WERI-Rb-1 (cell line): ENCODE data around the gene NPL.

Experiments
- DNase-seq: peaks from one replicate; pipeline ENCODE4 v3.0.0-alpha.2; 2020
- H3K27ac ChIP-seq: fragments of 250-450 bp; sonication (Bioruptor Pico); 2 replicates; pipeline ENCODE4 v1.5.1; 2020; ENCODE audit warnings: mild to moderate bottlenecking, moderate library complexity
- H3K27me3 ChIP-seq: fragments of 250-450 bp; sonication (Bioruptor Pico); 2 replicates; pipeline ENCODE4 v1.5.1; 2021; ENCODE audit warnings: mild to moderate bottlenecking, low read depth, moderate library complexity; ENCODE audit not compliant: insufficient read depth, severe bottlenecking
- H3K36me3 ChIP-seq: fragments of 250-450 bp; sonication (Bioruptor Pico); 2 replicates; pipeline ENCODE4 v1.5.1; 2020; ENCODE audit warnings: mild to moderate bottlenecking, moderate library complexity
- H3K4me3 ChIP-seq: 2 replicates; pipeline ENCODE4 v1.5.1; 2011; ENCODE audit warnings: low read depth, mild to moderate bottlenecking, control low read depth, low read length
- H3K9me3 ChIP-seq: fragments of 250-450 bp; sonication (Bioruptor Pico); 2 replicates; pipeline ENCODE4 v1.5.1; 2021; ENCODE audit warnings: mild to moderate bottlenecking, moderate library complexity; ENCODE audit not compliant: severe bottlenecking
- CTCF ChIP-seq: IDR thresholded peaks from 2 replicates; pipeline ENCODE4 v1.5.1; 2011; ENCODE audit warnings: low read depth, mild to moderate bottlenecking, control low read depth, inconsistent platforms, low read length

The NPL gene

GRCh38 chr1:182809414-182809957 is 19.9 kb downstream of the NPL start:
- no peak for DNase-seq
- H3K27ac ChIP-seq: no peak overlapping the region
- no peaks in the 10 kb centered on the region for H3K27me3 ChIP-seq
- H3K4me3 ChIP-seq: no peak overlapping the region
- no peaks in the 10 kb centered on the region; the same call in 1 of the 2 replicates for H3K36me3 ChIP-seq
- TF ChIP-seq CTCF: no peak
- H3K9me3 ChIP-seq: no peaks in the 10 kb centered on the region

- no peak for DNase-seq
- TF ChIP-seq CTCF: no peak
- no peaks in the 10 kb centered on the region; the same call in 1 of the 2 replicates for H3K36me3 ChIP-seq
- H3K27me3 ChIP-seq: no peaks in the 10 kb centered on the region
- H3K27ac ChIP-seq: no peak overlapping the region
- no peaks in the 10 kb centered on the region for H3K9me3 ChIP-seq
- no peak overlapping the region for H3K4me3 ChIP-seq
Measured at GRCh38 chr1:182811975-182812722, 22.6 kb downstream of the NPL start.

DNA sequence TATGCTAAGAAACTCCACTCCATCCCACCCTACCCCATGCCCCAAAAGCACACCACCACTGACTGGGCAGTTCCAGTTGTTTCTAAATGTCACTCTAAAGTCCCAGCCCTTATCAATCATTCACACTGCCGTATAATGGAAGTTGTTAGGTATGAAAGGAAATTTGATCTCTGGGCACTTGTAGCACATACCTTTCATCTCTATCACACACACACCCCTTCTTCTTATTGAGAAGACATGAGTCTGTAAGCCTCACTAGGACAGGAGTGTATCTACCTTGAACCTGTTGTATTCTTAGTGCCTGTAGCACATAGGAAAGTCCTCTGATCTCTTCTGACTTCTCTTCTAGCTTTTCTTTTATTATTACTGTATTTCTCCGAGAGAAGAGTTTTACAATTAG is 27.3 kb downstream of the NPL start:
- Histone ChIP-seq H3K9me3 (no peaks in the 10 kb centered on the region), H3K27ac (no peak overlapping the region), H3K27me3 (no peaks in the 10 kb centered on the region), H3K4me3 (no peak overlapping the region), H3K36me3 (no peaks in the 10 kb centered on the region; the same call in 1 of the 2 replicates)
- TF ChIP-seq CTCF: no peak
- no peak for DNase-seq

GRCh38 chr1:182817802-182818201 is 28.2 kb downstream of the NPL start:
- no peaks in the 10 kb centered on the region; the same call in 1 of the 2 replicates for H3K36me3 ChIP-seq
- DNase-seq: no peak
- H3K27ac ChIP-seq: no peak overlapping the region
- no peak overlapping the region for H3K4me3 ChIP-seq
- H3K9me3 ChIP-seq: no peaks in the 10 kb centered on the region
- no peaks in the 10 kb centered on the region for H3K27me3 ChIP-seq
- no peak for TF ChIP-seq CTCF

DNA sequence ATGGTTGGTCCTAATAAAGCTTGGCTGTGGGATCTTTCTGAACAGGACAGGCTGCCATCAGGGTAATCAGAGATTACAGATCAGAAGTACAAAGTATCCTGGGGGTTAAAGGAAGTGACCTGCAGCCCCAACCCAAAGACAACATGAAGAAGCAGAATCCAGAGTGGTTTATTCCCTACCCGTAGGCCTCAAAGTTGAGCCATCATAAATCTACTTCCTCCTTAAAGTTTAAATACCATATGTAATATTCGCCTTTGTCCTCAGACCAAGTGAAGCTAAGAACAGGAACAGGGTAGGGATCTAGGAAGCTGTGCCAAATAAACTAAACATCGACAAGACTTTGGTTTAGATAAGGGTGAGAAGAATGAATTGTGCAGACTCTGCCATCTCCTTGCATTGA is 33.6 kb downstream of the NPL start:
- H3K36me3 ChIP-seq: no peaks in the 10 kb centered on the region
- no peak overlapping the region for H3K4me3 ChIP-seq
- no peak overlapping the region for H3K27ac ChIP-seq
- no peaks in the 10 kb centered on the region for H3K27me3 ChIP-seq
- DNase-seq: no peak
- H3K9me3 ChIP-seq: no peaks in the 10 kb centered on the region
- no peak for TF ChIP-seq CTCF
